Left colon (tissue), 2 donors: ENCODE measurements around the gene FADS2. TPM values are rescaled to one million over a fixed set of nuclear protein-coding genes. Genes with fewer than 3 reads are reported as not detected.

Experiments
- microRNA-seq, 2 donors: library from miRNA; unstranded; fragments of <30 nt; microRNA quantifications; one replicate each; pipeline versions ENCODE4 v1.1.0 to v1.2.0, GENCODE V29; 2020
- total RNA-seq, 2 donors: library from RNA; stranded (reverse); fragmentation: NEBNext Ultra II Directional; extraction: Animal tissue kit (Norgen Biotek cat#: 25700); gene quantifications; one replicate each; pipeline ENCODE4 v1.2.1, GENCODE V29; 2021
- donor health status: DM: no; HTN: no; CAD: no.
- donor health status: DM: yes; HTN: yes; CAD: no.

Gene FADS2
- total RNA-seq, 2 donors from 2014 or later, result 3.1 to 5.6 TPM

Small RNA genes lying within 50 kb of the gene (microRNA-seq; reads per million reads assigned to microRNA genes)
- gene MIR6746, result 0 to 2.7 reads per million in 2 donors

Other genes starting within 250 kb of the FADS2 start
- gene SYT7, start 247.2 kb upstream of the FADS2 start, total RNA-seq, result 10 to 100 TPM; 18.6 to 24.1 TPM
- 10 to 100 TPM; 10.7 to 12.2 TPM for gene DAGLA, start 147.9 kb upstream of the FADS2 start, total RNA-seq
- gene MYRF, start 75.7 kb upstream of the FADS2 start, total RNA-seq, result 10 to 100 TPM in 1 of 2 donors, 1 to 10 TPM in 1; 4.6 to 15.6 TPM
- 10 to 100 TPM; 87.3 to 91.8 TPM for gene TMEM258, start 35.7 kb upstream of the FADS2 start, total RNA-seq
- gene FEN1, start 35.4 kb upstream of the FADS2 start, total RNA-seq, result 10 to 100 TPM in 1 of 2 donors, 1 to 10 TPM in 1; 7.7 to 13.3 TPM
- gene FADS1, start 11.3 kb upstream of the FADS2 start, total RNA-seq, result 1 to 10 TPM; 3.2 to 5.1 TPM
- gene FADS3, start 63.2 kb downstream of the FADS2 start, total RNA-seq, result 10 to 100 TPM in 1 of 2 donors, 1 to 10 TPM in 1; 6.9 to 18.7 TPM
- gene RAB3IL1, start 89.3 kb downstream of the FADS2 start, total RNA-seq, result 1 to 10 TPM; 3.1 to 7.0 TPM
- 1 to 10 TPM in 1 of 2 donors, under 1 TPM in 1; 0.64 to 1.6 TPM for gene BEST1, start 122.1 kb downstream of the FADS2 start, total RNA-seq
- gene FTH1, start 139.3 kb downstream of the FADS2 start, total RNA-seq, result 1,000 to 10,000 TPM; 4,322 to 5,591 TPM